ENCODE measurements around the gene CD1B. TPM values are rescaled to one million over a fixed set of nuclear protein-coding genes. Genes with fewer than 3 reads are reported as not detected.
"Not testable (repeated sequence)": the region's sequence is repeated elsewhere in the genome, so short reads cannot be mapped to it uniquely, and the experiment has no call there.

The CD1B gene
- total RNA-seq, 1 experiment from 2014 or later = not detected

GRCh38 chr1:158286941-158287346 lies 44.4 kb downstream of the CD1B start:
- no peak for DNase-seq
- no peak overlapping the region for H3K4me3 ChIP-seq (ENCODE audit: insufficient read depth, low read depth, low read length)

GRCh38 chr1:158286487-158286886 lies 44.8 kb downstream of the CD1B start:
- H3K4me3 ChIP-seq (ENCODE audit: insufficient read depth, low read depth, low read length) = no peak overlapping the region
- H3K36me3 ChIP-seq (replicated peaks; ENCODE audit: control insufficient read depth, insufficient read depth, low read length) = no peaks in the 10 kb centered on the region
- no peaks in the 10 kb centered on the region for H3K27me3 ChIP-seq (ENCODE audit: control insufficient read depth, insufficient read depth, low read length)
- DNase-seq = no peak

More at GRCh38 chr1:158286941-158287346, 44.4 kb downstream of the CD1B start:
- no peaks in the 10 kb centered on the region for H3K36me3 ChIP-seq (replicated peaks; ENCODE audit: control insufficient read depth, insufficient read depth, low read length)
- H3K27me3 ChIP-seq (ENCODE audit: control insufficient read depth, insufficient read depth, low read length) = no peaks in the 10 kb centered on the region

GRCh38 chr1:158285756-158286241 lies 45.5 kb downstream of the CD1B start:
- Histone ChIP-seq H3K4me3 (ENCODE audit: insufficient read depth, low read depth, low read length) (no peak overlapping the region), H3K27me3 (ENCODE audit: control insufficient read depth, insufficient read depth, low read length) (no peaks in the 10 kb centered on the region), H3K36me3 (replicated peaks; ENCODE audit: control insufficient read depth, insufficient read depth, low read length) (no peaks in the 10 kb centered on the region)
- DNase-seq = no peak

GRCh38 chr1:158283965-158284364 lies 47.4 kb downstream of the CD1B start:
- no peak overlapping the region for H3K4me3 ChIP-seq (ENCODE audit: insufficient read depth, low read depth, low read length)
- DNase-seq = no peak
- no peaks in the 10 kb centered on the region for H3K36me3 ChIP-seq (replicated peaks; ENCODE audit: control insufficient read depth, insufficient read depth, low read length)
- no peaks in the 10 kb centered on the region for H3K27me3 ChIP-seq (ENCODE audit: control insufficient read depth, insufficient read depth, low read length)

- H3K4me3 ChIP-seq (ENCODE audit: insufficient read depth, low read depth, low read length); DNase-seq; H3K27me3 ChIP-seq (ENCODE audit: control insufficient read depth, insufficient read depth, low read length); H3K36me3 ChIP-seq (replicated peaks; ENCODE audit: control insufficient read depth, insufficient read depth, low read length): not testable (repeated sequence)
Observed at GRCh38 chr1:158282421-158282820, 48.9 kb downstream of the CD1B start.

Other genes with a start within 250 kb of the CD1B start
- gene CD1D, start 150.6 kb downstream of the CD1B start, total RNA-seq (2014; rRNA removed; shearing (Covaris generic)) = 5.9 and 6.4 TPM in 2 replicates
- gene CD1A, start 77.1 kb downstream of the CD1B start, total RNA-seq (2014; rRNA removed; shearing (Covaris generic)) = not detected in 2 replicates
- gene CD1C, start 41.6 kb downstream of the CD1B start, total RNA-seq (2014; rRNA removed; shearing (Covaris generic)) = not detected in 2 replicates
- not detected in 2 replicates for gene CD1E, start 22.4 kb upstream of the CD1B start, total RNA-seq (2014; rRNA removed; shearing (Covaris generic))
- not detected in 2 replicates for gene OR10T2, start 67.9 kb upstream of the CD1B start, total RNA-seq (2014; rRNA removed; shearing (Covaris generic))
- gene OR10K2, start 94.7 kb upstream of the CD1B start, total RNA-seq (2014; rRNA removed; shearing (Covaris generic)) = not detected in 2 replicates
- gene OR10K1, start 130.3 kb upstream of the CD1B start, total RNA-seq (2014; rRNA removed; shearing (Covaris generic)) = not detected in 2 replicates
- not detected in 2 replicates for gene OR10R2, start 140.7 kb upstream of the CD1B start, total RNA-seq (2014; rRNA removed; shearing (Covaris generic))
- gene OR6Y1, start 222.9 kb upstream of the CD1B start, total RNA-seq (2014; rRNA removed; shearing (Covaris generic)) = not detected in 2 replicates
- gene OR6P1, start 239.0 kb upstream of the CD1B start, total RNA-seq (2014; rRNA removed; shearing (Covaris generic)) = not detected in 2 replicates
- gene OR10X1, start 248.4 kb upstream of the CD1B start, total RNA-seq (2014; rRNA removed; shearing (Covaris generic)) = not detected in 2 replicates